HG03460 (cell line): ENCODE data around the gene NCKAP5.
"Not testable (repeated sequence)": the region's sequence is repeated elsewhere in the genome, so short reads cannot be mapped to it uniquely, and the experiment has no call there.

Source experiments
- ATAC-seq: cut with Tn5 transposase; IDR thresholded peaks from one replicate; pipeline ENCODE4 v1.9.1; 2021; ENCODE audit not compliant: unreplicated experiment

NCKAP5 gene

DNA sequence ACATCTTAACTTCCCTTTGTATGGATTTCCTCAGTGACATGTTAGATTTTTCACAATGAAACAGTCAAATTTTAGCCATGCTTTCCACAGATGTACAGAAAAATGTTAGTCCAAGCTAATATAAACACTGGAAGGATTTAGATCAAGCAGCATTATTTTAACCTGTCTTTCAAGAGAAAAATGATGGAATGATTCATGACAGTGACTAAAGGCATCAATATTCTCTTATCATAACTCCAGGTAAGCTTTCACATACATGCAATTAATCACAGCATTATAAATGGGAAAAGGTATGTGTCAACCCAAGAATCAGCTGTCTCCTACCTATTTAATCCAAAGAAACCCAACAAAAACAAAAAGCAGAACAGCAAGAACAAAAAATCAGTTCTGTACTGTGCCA lies 92.7 kb downstream of the NCKAP5 start:
- no peak for ATAC-seq

DNA sequence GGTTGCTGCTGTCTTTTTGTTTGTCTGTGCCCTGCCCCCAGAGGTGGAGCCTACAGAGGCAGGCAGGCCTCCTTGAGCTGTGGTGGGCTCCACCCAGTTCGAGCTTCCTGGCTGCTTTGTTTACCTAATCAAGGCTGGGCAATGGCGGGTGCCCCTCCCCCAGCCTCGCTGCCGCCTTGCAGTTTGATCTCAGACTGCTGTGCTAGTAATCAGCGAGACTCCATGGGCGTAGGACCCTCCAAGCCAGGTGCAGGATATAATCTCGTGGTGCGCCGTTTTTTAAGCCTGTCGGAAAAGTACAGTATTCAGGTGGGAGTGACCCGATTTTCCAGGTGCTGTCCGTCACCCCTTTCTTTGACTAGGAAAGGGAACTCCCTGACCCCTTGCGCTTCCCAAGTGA lies 97.8 kb downstream of the NCKAP5 start:
- ATAC-seq: not testable (repeated sequence)

DNA sequence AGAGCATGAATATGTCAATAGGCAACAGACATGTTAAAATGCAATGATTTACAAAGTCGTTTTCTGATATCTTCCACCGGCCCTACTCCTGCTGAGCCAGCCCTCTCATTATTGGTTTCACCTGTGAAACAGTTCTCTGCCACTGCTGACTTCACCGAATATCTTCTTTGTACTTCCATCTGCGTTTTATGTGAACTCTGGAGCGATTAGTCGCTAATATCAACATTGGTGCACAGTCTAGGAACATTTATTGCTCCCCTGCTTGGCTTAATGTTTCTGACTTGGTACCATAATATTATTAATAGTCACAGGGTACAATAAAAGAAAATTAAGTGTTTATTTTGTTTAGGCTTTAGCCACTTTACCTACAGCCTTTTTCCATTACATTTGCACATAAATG lies 105.5 kb downstream of the NCKAP5 start:
- no peak for ATAC-seq

DNA sequence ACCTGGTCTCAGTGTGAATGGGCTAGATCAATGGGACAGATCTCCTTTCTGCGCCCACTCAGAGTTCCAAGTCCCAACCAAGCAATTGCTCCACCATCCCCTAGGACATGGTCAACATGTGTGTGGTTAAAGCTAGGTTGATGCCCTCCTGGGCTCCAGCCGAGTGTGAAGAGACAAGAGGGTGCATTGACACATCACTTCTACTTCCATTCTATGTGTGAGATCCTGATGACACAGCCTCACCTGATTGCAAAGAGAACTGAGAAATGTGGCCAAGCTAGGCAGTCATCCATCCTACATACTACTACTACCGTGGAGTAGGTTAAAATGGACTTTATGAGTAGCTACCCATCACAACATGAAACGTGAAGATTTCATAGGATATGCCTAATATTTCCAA lies 106.8 kb downstream of the NCKAP5 start:
- no peak for ATAC-seq

DNA sequence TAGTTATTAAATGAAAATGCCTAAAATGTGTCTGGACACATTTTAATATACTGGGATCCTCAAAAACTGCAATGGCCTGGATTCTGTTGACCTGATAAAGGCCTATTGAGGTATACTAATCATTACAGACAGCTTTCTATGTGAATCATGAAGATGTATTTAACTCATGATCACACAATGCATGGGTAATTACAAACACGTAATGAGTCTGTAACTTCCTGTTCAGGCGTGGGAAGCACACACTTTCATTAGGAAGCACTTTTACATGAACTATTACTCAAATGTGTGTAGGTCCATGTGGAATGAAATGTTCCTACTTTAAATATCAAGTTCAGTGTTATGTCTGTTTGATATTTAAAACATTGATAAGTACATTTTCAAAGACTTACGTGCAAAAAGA lies 108.7 kb downstream of the NCKAP5 start:
- no peak for ATAC-seq

- no peak for ATAC-seq
Measured at GRCh38 chr2:133458280-133458679, 110.0 kb downstream of the NCKAP5 start.

GRCh38 chr2:133457861-133458260 lies 110.4 kb downstream of the NCKAP5 start:
- ATAC-seq: no peak

DNA sequence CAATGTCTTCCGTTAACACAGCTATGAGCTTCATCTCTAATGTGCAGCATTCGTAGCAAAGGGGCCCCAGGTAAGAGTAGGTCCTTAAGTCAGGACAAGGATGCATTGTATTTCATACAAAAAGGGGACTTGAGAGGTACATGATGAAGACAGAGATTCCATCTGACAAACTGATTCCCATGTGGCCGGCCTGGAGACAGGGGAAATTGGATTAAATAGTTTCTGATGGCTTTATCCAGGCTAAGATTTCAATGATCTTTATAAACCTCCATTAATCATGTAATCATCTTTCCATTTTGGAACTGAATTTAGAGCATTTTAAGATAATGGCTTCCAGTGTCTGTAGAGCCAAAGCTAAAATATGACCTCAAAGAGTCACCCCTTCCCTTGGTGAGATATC lies 111.3 kb downstream of the NCKAP5 start:
- no peak for ATAC-seq

- ATAC-seq: no peak
Measured at GRCh38 chr2:133456156-133456555, 112.1 kb downstream of the NCKAP5 start.

GRCh38 chr2:133453032-133453431 lies 115.2 kb downstream of the NCKAP5 start:
- no peak for ATAC-seq

GRCh38 chr2:133452583-133452982 lies 115.7 kb downstream of the NCKAP5 start:
- no peak for ATAC-seq

DNA sequence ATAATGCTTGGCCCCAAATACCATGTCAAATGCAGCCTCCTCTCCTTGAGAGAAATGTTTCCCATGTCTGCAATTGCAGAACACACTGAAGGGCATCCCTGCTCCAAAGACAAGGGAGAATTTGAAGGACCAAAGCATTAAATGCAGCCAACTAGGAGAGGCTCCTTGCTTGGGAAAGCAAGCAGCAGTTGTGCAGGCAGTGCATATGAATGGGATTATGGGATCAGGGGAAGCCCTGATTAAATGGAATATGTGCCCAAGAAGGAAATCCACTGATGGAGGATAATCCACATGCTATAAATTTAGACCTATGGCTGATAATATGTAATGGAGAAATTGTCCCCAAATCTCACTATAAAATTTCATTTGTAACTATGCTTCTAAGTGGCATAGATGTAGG lies 116.1 kb downstream of the NCKAP5 start:
- ATAC-seq: no peak

GRCh38 chr2:133448195-133448594 lies 120.1 kb downstream of the NCKAP5 start:
- no peak for ATAC-seq

- ATAC-seq: no peak
Measured at GRCh38 chr2:133447303-133447702, 121.0 kb downstream of the NCKAP5 start.

GRCh38 chr2:133444465-133444864 lies 123.8 kb downstream of the NCKAP5 start:
- no peak for ATAC-seq

GRCh38 chr2:133442393-133442792 lies 125.9 kb downstream of the NCKAP5 start:
- ATAC-seq: no peak

- no peak for ATAC-seq
Measured at GRCh38 chr2:133439565-133439920, 128.7 kb downstream of the NCKAP5 start.

GRCh38 chr2:133438848-133439564 lies 129.3 kb downstream of the NCKAP5 start:
- no peak for ATAC-seq

DNA sequence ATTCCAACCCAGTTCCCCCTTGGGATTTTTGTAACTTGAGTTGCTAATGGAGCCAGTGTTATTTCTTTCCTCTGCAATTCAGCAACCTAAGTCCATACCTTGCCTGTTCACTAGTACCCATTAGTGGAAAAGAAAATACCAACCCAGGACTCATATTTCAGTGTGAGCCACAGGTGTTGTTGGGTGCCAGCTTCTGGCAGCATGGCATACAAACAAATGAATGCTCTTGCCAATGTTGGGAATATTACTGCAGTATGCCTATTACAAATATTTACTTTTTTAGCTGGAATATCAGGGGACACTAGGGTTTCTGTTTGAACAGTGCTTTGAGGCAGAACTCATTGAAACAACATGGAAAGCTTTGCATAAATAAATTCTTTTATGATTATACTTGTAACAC lies 130.2 kb downstream of the NCKAP5 start:
- no peak for ATAC-seq

GRCh38 chr2:133437492-133437891 lies 130.8 kb downstream of the NCKAP5 start:
- no peak for ATAC-seq

DNA sequence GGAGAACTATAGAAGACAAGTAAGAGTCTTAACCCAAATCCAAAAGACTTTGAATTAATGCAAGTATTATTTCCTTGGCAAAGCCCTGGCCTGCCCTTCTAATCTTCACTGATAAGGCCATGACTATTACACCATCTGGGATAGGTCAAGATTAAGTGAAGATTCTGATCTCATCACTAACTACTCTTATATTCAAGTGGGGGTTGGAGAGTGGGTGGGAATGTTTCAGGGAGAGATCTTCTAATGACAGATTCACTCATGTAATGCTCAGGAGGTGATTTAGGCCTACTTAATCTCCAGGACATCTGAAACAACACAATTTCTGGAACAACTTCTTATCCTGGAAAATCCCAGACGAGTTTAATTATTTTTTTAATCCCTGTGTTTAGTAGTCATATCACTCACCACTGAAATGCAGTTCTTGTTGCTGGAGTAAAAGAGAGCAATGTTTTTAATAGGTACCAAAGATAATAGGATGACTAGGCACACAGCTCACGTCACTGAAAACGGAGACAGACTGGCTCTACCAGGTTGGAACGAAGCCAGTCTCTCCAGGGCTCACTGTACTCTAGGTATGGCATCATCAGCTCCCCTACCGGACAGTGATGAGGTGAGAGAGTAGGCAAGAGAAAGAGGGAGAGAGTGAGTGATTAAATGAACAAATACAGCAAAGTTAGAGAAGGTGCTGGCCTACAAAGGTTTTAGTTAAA lies 133.1 kb downstream of the NCKAP5 start:
- no peak for ATAC-seq
